Keratinocyte (primary cell): Measurements from ENCODE around the gene PCYOX1L. TPM values are rescaled to one million over a fixed set of nuclear protein-coding genes. Genes with fewer than 3 reads are reported as not detected.

ENCODE experiments used
- DNase-seq: peaks from one replicate; pipeline ENCODE4 v3.0.0-alpha.2; 2011; ENCODE audit warnings: low read depth, missing footprints, low spot score
- FAIRE-seq: peaks from 2 replicates; lab custom pipeline; 2011; peaks lifted over from hg19 to GRCh38; lab: Jason Lieb, UNC
- H2AFZ ChIP-seq: 2 replicates; pipeline ENCODE4 v1.6.0; 2012; ENCODE audit warnings: low read length, control low read depth, inconsistent platforms; ENCODE audit not compliant: control insufficient read depth
- H3K27ac ChIP-seq: 2 replicates; pipeline ENCODE4 v1.5.1; 2011; ENCODE audit warnings: low read length; ENCODE audit not compliant: control insufficient read depth, insufficient read depth
- H3K27me3 ChIP-seq: 3 replicates; pipeline ENCODE4 v1.6.0; 2011; ENCODE audit warnings: low read length; ENCODE audit not compliant: control insufficient read depth, insufficient read depth; ENCODE audit errors: extremely low read depth
- H3K36me3 ChIP-seq, 2 experiments: 2 replicates in 1 of 2; 3 replicates in 1 of 2; pipeline ENCODE4 v1.5.1; 2011; ENCODE audit warnings: low read length in 2 of 2, mild to moderate bottlenecking in 1 of 2; ENCODE audit not compliant: control insufficient read depth in 2 of 2, insufficient read depth in 2 of 2; ENCODE audit errors: extremely low read depth in 1 of 2
- H3K4me1 ChIP-seq: 3 replicates; pipeline ENCODE4 v1.5.1; 2011; ENCODE audit warnings: low read length; ENCODE audit not compliant: control insufficient read depth, insufficient read depth; ENCODE audit errors: extremely low read depth
- H3K4me2 ChIP-seq: 3 replicates; pipeline ENCODE4 v1.6.0; 2011; ENCODE audit warnings: low read depth, low read length; ENCODE audit not compliant: control insufficient read depth, insufficient read depth; ENCODE audit errors: extremely low read depth
- H3K4me3 ChIP-seq, 3 experiments: fragments of 200-600 bp in 1 of 3; sonication (generic) in 1 of 3; 2 replicates in 2 of 3; 3 replicates in 1 of 3; pipeline ENCODE4 v1.5.1; 2011 to 2016; ENCODE audit warnings: low read length in 3 of 3, mild to moderate bottlenecking in 3 of 3, control low read depth in 2 of 3, inconsistent platforms in 1 of 3, low read depth in 1 of 3, mixed read lengths in 1 of 3, mixed run types in 1 of 3, moderate library complexity in 1 of 3; ENCODE audit not compliant: control insufficient read depth in 2 of 3, insufficient read depth in 2 of 3; ENCODE audit errors: extremely low read depth in 1 of 3
- H3K79me2 ChIP-seq: 2 replicates; pipeline ENCODE4 v1.6.0; 2012; ENCODE audit warnings: low read length; ENCODE audit not compliant: control insufficient read depth, insufficient read depth
- H3K9ac ChIP-seq: 3 replicates; pipeline ENCODE4 v1.6.0; 2011; ENCODE audit warnings: low read length; ENCODE audit not compliant: control insufficient read depth, insufficient read depth; ENCODE audit errors: extremely low read depth
- H3K9me1 ChIP-seq: 3 replicates; pipeline ENCODE4 v1.6.0; 2011; ENCODE audit warnings: low read length; ENCODE audit not compliant: control insufficient read depth, insufficient read depth; ENCODE audit errors: extremely low read depth
- H3K9me3 ChIP-seq: 2 replicates; pipeline ENCODE4 v1.5.1; 2012; ENCODE audit warnings: low read depth, low read length; ENCODE audit not compliant: control insufficient read depth
- H4K20me1 ChIP-seq: 3 replicates; pipeline ENCODE4 v1.6.0; 2011; ENCODE audit warnings: low read length; ENCODE audit not compliant: control insufficient read depth, insufficient read depth; ENCODE audit errors: extremely low read depth
- CTCF ChIP-seq, 3 experiments: IDR thresholded peaks in 1 of 3; conservative IDR thresholded peaks in 1 of 3; optimal IDR thresholded peaks in 1 of 3; 2 replicates in 2 of 3; 3 replicates in 1 of 3; pipeline versions ENCODE3 to v1.5.1; 2011; ENCODE audit warnings: low read length in 3 of 3, mild to moderate bottlenecking in 3 of 3, moderate library complexity in 2 of 3, control low read depth in 1 of 3, inconsistent platforms in 1 of 3; ENCODE audit not compliant: insufficient read depth in 2 of 3; ENCODE audit errors: extremely low read depth in 1 of 3
- EZH2 ChIP-seq: IDR thresholded peaks from one replicate; pipeline ENCODE4 v1.6.1; 2012; ENCODE audit warnings: inconsistent platforms, mild to moderate bottlenecking, low read length, moderate library complexity
- dilution Hi-C: fragments of 300-500 bp; cut with MboI; formaldehyde crosslinking; loops from one replicate; pipeline ENCODE4 v1.7.0; 2020; ENCODE audit warnings: low sequenced_read_pairs; ENCODE audit not compliant: extremely low pct_ligation_motif_present
- polyA plus RNA-seq, 5 experiments: library from polyadenylated mRNA; depleted of rRNA in 3 of 5; stranded (reverse) in 3 of 5; stranded (forward) in 1 of 5; unstranded in 1 of 5; fragments of >200 nt; gene quantifications; 1 replicate in 1 of 5; 2 replicates in 3 of 5; 3 replicates in 1 of 5; pipeline versions ENCODE4 v1.2.1 to v1.2.3, GENCODE V29; 2011 to 2012; ENCODE audit warnings: missing spikeins in 2 of 5, low read depth in 1 of 5, low replicate concordance in 1 of 5

PCYOX1L gene
- polyA plus RNA-seq, 1 donor (not counting 4 experiments of a cell fraction or from before 2014, with no cell fraction given), result 9.5 TPM

GRCh38 chr5:149323621-149324205, 34.1 kb upstream of the PCYOX1L start:
- peaks cover 2% of the 10 kb centered on the region for H3K9me1 ChIP-seq
- DNase-seq (no peak), FAIRE-seq (no peak)
- H3K4me1 ChIP-seq, result peaks cover 34% of the 10 kb centered on the region
- H4K20me1 ChIP-seq, result no peaks in the 10 kb centered on the region
- no peak overlapping the region for H3K4me2 ChIP-seq
- H3K27ac ChIP-seq, result no peak overlapping the region
- H3K4me3 ChIP-seq, result no peak overlapping the region
- H3K79me2 ChIP-seq, result no peaks in the 10 kb centered on the region
- no peak overlapping the region for H2AFZ ChIP-seq
- no peaks in the 10 kb centered on the region for H3K27me3 ChIP-seq
- no peaks in the 10 kb centered on the region for H3K9me3 ChIP-seq
- dilution Hi-C loops, result no loop called here
- H3K9ac ChIP-seq, result no peak overlapping the region
- H3K36me3 ChIP-seq, result peaks cover 0 to 4% of the 10 kb centered on the region in 2 experiments
- TF ChIP-seq CTCF (optimal IDR thresholded peaks at IDR 0.05 in 1 of 3, IDR thresholded peaks at IDR 0.05 in 1 of 3, conservative IDR thresholded peaks at IDR 0.05 in 1 of 3; ENCODE audit: extremely low read depth in 1 of 3, insufficient read depth in 2 of 3, low read length in 3 of 3) (no peak), EZH2 (no peak)

- H3K9me3 ChIP-seq, result no peaks in the 10 kb centered on the region
- H3K9ac ChIP-seq, result no peak overlapping the region
- no peaks in the 10 kb centered on the region for H3K79me2 ChIP-seq
- peak overlapping the region; percentile 4 for H2AFZ ChIP-seq
- H3K36me3 ChIP-seq, result peaks cover under 1 to 4% of the 10 kb centered on the region in 2 experiments
- peaks cover 34% of the 10 kb centered on the region for H3K4me1 ChIP-seq
- peak; percentile 5 for FAIRE-seq
- no peaks in the 10 kb centered on the region for H3K27me3 ChIP-seq
- peak overlapping the region; percentile 47 for H3K27ac ChIP-seq
- dilution Hi-C loops, result no loop called here
- H3K9me1 ChIP-seq, result peaks cover 2% of the 10 kb centered on the region
- peak overlapping the region; percentile 65 for H3K4me2 ChIP-seq
- TF ChIP-seq CTCF (optimal IDR thresholded peaks at IDR 0.05 in 1 of 3, IDR thresholded peaks at IDR 0.05 in 1 of 3, conservative IDR thresholded peaks at IDR 0.05 in 1 of 3; ENCODE audit: extremely low read depth in 1 of 3, insufficient read depth in 2 of 3, low read length in 3 of 3), result no peak
- TF ChIP-seq EZH2, result no peak
- H3K4me3 ChIP-seq, result no peak overlapping the region
- no peaks in the 10 kb centered on the region for H4K20me1 ChIP-seq
- no peak for DNase-seq
Observed at GRCh38 chr5:149324641-149325040, 33.2 kb upstream of the PCYOX1L start.
